Uterus (tissue), 2 donors: ENCODE measurements around the gene AQP1.

Source experiments
- CTCF ChIP-seq, 4 experiments: fragments of 200-600 bp in 2 of 4; fragments of 450-650 bp in 2 of 4; sonication (generic) in 2 of 4; IDR thresholded peaks; one replicate each; pipeline ENCODE4 v1.5.1; 2016 to 2019; ENCODE audit warnings: antibody characterized with exemption in 4 of 4, mild to moderate bottlenecking in 2 of 4, moderate library complexity in 1 of 4
- POLR2A ChIP-seq, 2 donors: fragments of 450-650 bp; IDR thresholded peaks; one replicate each; pipeline ENCODE4 v1.6.1; 2016; ENCODE audit warnings: antibody characterized with exemption in 2 of 2, mild to moderate bottlenecking in 1 of 2, moderate library complexity in 1 of 2

GRCh38 chr7:30928254-30928872, 16.7 kb downstream of the AQP1 start:
- TF ChIP-seq CTCF (IDR thresholded peaks at IDR 0.05) (no peak), POLR2A (IDR thresholded peaks at IDR 0.05) (no peak)
